CD4-positive, alpha-beta T cell (primary cell): ENCODE data around the gene EMP3. TPM values are rescaled to one million over a fixed set of nuclear protein-coding genes. Genes with fewer than 3 reads are reported as not detected.

Experiments
- ATAC-seq: fragments of 200-7000 bp; cut with Tn5 transposase; one replicate; pipeline ENCODE4 v1.10.0; 2022; ENCODE audit warnings: mild to moderate bottlenecking; ENCODE audit not compliant: poor library complexity
- CTCF ChIA-PET: fragments of 350-600 bp; sonication (Branson Sonifier 250); formaldehyde crosslinking; loops from one replicate; lab custom pipeline; 2021; ENCODE audit warnings: antibody characterized with exemption, inconsistent platforms; lab: Charles Lee
- POLR2A ChIA-PET: fragments of 350-600 bp; sonication (Branson Sonifier 250); formaldehyde crosslinking; loops from one replicate; lab custom pipeline; 2021; ENCODE audit warnings: antibody characterized with exemption, inconsistent platforms; lab: Charles Lee
- DNase-seq, 14 experiments: peaks; one replicate each; pipeline ENCODE4 v3.0.0-alpha.2; 2013 to 2020; ENCODE audit warnings: mixed read lengths in 2 of 14
- H3K27ac ChIP-seq, 2 donors: one replicate each; pipeline versions ENCODE4 v1.5.1 to v1.7.0; 2013; ENCODE audit warnings: low read length in 2 of 2, low read depth in 1 of 2, mild to moderate bottlenecking in 1 of 2
- H3K27me3 ChIP-seq, 2 experiments: 1 replicate in 1 of 2; 2 replicates in 1 of 2; pipeline versions ENCODE4 v1.6.1 to v1.7.0; 2013; ENCODE audit warnings: low read length in 2 of 2, control low read depth in 1 of 2, mild to moderate bottlenecking in 1 of 2, moderate library complexity in 1 of 2; ENCODE audit not compliant: insufficient read depth in 2 of 2, control insufficient read depth in 1 of 2
- H3K36me3 ChIP-seq: one replicate; pipeline ENCODE4 v1.6.1; 2013; ENCODE audit warnings: low read length, control low read depth; ENCODE audit not compliant: insufficient read depth
- H3K4me1 ChIP-seq: one replicate; pipeline ENCODE4 v1.6.1; 2013; ENCODE audit warnings: low read length, control low read depth; ENCODE audit not compliant: insufficient read depth
- H3K4me3 ChIP-seq: one replicate; pipeline ENCODE4 v1.5.1; 2013; ENCODE audit warnings: mild to moderate bottlenecking, low read length, moderate library complexity
- H3K9me3 ChIP-seq, 2 experiments: 1 replicate in 1 of 2; 2 replicates in 1 of 2; pipeline versions ENCODE4 v1.6.1 to v1.7.0; 2013; ENCODE audit warnings: low read length in 2 of 2, mild to moderate bottlenecking in 2 of 2, control low read depth in 1 of 2, moderate library complexity in 1 of 2; ENCODE audit not compliant: control insufficient read depth in 1 of 2, insufficient read depth in 1 of 2
- H3K27ac Mint-ChIP-seq: one replicate; pipeline ENCODE4 v1.8.0; 2020; ENCODE audit warnings: mixed read lengths
- H3K27me3 Mint-ChIP-seq: one replicate; pipeline ENCODE4 v1.8.0; 2021; ENCODE audit warnings: mixed read lengths
- H3K36me3 Mint-ChIP-seq: one replicate; pipeline ENCODE4 v1.8.0; 2021; ENCODE audit warnings: low read depth, mixed read lengths
- H3K4me1 Mint-ChIP-seq: one replicate; pipeline ENCODE4 v1.8.0; 2021; ENCODE audit warnings: low read depth, mixed read lengths
- H3K4me3 Mint-ChIP-seq: one replicate; pipeline ENCODE4 v1.8.0; 2020; ENCODE audit warnings: mild to moderate bottlenecking, mixed read lengths
- H3K9me3 Mint-ChIP-seq: one replicate; pipeline ENCODE4 v1.8.0; 2020; ENCODE audit warnings: mixed read lengths
- intact Hi-C, 2 experiments: fragments of 100-400 bp; cut with DNase I in 1 of 2; cut with micrococcal nuclease in 1 of 2; formaldehyde crosslinking; loops; one replicate each; pipeline versions ENCODE4 v1.15.1 to v1.9.0; 2023 to 2025; cut with DNase I, micrococcal nuclease
- total RNA-seq, 174 experiments: library from RNA in 2 of 174; stranded (reverse) in 2 of 174; gene quantifications; one replicate each; pipeline ENCODE4 v1.2.3 and lab custom pipeline; 2021 to 2026
- TF ChIP-seq, protein P1 (sequence below): fragments of 200-600 bp; IDR thresholded peaks from one replicate; pipeline ENCODE4 v1.8.0; 2022; ENCODE audit warnings: antibody characterized with exemption, mild to moderate bottlenecking

The EMP3 gene
- total RNA-seq, 2 experiments from 2014 or later = 185 to 201 TPM

DNA sequence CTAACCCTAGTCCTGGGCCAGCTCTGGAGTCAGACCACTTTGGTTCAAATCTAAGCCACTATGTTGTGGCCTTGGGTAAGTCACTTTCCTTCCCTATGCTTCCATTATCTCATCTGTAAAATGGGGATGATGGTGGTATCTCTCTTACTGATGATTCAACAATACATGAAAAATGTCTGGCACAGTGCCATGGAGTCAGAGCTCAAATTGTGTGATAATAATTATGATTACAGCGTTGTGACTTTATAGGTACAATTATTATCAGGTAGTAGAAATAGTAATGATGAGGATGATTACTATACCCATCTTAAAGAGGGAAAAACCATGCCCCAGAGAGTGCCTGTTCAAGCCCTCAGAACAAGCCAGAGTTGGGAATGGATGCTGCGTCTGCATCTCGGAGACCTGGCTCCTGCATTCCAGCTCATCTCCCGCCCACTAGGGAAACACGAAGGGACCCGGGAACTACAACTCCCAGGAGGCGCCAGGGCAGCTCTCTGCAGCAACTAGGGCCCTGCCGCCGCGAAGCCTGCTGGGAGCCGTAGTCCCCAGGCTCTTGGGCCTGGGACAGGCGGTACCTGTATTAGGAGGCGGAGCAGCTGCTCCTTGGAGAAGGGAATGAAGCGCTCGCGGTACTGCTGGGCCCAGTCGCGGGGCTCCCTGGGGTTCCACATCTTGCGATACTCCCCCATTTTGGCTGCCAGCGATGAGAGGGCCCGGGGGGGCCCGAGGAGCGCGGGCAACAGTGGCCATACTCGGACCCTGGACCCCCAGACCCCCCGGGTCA lies 37.6 kb downstream of the EMP3 start:
- Histone ChIP-seq H3K36me3 (no peaks in the 10 kb centered on the region), H3K27ac (peak overlapping the region; percentile 77 to 87), H3K4me3 (peak overlapping the region; percentile 94), H3K4me1 (peaks cover 22% of the 10 kb centered on the region), H3K9me3 (no peaks in the 10 kb centered on the region), H3K27me3 (no peaks in the 10 kb centered on the region)
- CTCF ChIA-PET = interaction anchor here (0.9 to 3.0 kb wide), 6 partner anchors 12 to 103 kb away, joined by 3 to 27 read pairs (median 7); partner anchors contain the start of gene KDELR1
- POLR2A ChIA-PET = interaction anchor here (0.6 to 2.9 kb wide), 16 partner anchors 28 to 1762 kb away, joined by 3 to 74 read pairs (median 6); partner anchors contain the start of genes CALM3, CARD8, DBP and EMP3
- intact Hi-C loops = loop anchor here (1.0 to 10.0 kb wide), 11 partner anchors 28 to 1748 kb away; partner anchors contain the start of genes CYTH2 (in 1 of the 2), GRWD1 (in 1 of the 2), GYS1 (in 1 of the 2) and LIG1 (in 1 of the 2)
- ATAC-seq = peak; percentile 58
- H3K36me3 Mint-ChIP-seq = peaks cover 5% of the 10 kb centered on the region
- TF ChIP-seq, protein P1, sequence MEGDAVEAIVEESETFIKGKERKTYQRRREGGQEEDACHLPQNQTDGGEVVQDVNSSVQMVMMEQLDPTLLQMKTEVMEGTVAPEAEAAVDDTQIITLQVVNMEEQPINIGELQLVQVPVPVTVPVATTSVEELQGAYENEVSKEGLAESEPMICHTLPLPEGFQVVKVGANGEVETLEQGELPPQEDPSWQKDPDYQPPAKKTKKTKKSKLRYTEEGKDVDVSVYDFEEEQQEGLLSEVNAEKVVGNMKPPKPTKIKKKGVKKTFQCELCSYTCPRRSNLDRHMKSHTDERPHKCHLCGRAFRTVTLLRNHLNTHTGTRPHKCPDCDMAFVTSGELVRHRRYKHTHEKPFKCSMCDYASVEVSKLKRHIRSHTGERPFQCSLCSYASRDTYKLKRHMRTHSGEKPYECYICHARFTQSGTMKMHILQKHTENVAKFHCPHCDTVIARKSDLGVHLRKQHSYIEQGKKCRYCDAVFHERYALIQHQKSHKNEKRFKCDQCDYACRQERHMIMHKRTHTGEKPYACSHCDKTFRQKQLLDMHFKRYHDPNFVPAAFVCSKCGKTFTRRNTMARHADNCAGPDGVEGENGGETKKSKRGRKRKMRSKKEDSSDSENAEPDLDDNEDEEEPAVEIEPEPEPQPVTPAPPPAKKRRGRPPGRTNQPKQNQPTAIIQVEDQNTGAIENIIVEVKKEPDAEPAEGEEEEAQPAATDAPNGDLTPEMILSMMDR = no peak
- H3K9me3 Mint-ChIP-seq = no peaks in the 10 kb centered on the region
- DNase-seq = peak; percentile 77 to 95 (median 88)
- no peaks in the 10 kb centered on the region for H3K27me3 Mint-ChIP-seq
- peaks cover 17% of the 10 kb centered on the region for H3K4me1 Mint-ChIP-seq
- peak overlapping the region; percentile 90 for H3K27ac Mint-ChIP-seq
- peak overlapping the region; percentile 90 for H3K4me3 Mint-ChIP-seq

DNA sequence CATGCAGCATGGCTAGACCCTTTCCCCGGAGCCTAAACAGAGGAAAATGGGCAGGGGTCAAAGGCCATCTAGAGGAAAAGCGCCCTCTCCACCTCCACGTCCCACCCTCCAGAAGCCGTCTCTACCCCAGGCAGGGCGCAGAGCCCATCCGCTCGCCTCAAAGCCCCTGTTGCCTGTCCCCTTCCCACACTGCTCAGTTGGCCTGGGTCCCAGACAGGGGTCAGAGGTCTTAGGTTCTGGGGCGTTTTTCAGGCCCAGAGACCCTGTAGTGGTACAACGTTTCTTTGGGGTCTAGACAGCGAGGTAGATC lies 38.1 kb downstream of the EMP3 start:
- H3K9me3 Mint-ChIP-seq = no peaks in the 10 kb centered on the region
- Histone ChIP-seq H3K27ac (peak overlapping the region; percentile 77 to 87), H3K4me1 (peaks cover 22% of the 10 kb centered on the region), H3K36me3 (no peaks in the 10 kb centered on the region), H3K9me3 (no peaks in the 10 kb centered on the region), H3K4me3 (peak overlapping the region; percentile 94), H3K27me3 (no peaks in the 10 kb centered on the region)
- TF ChIP-seq, protein P1 = no peak
- peaks cover 17% of the 10 kb centered on the region for H3K4me1 Mint-ChIP-seq
- peaks cover 5% of the 10 kb centered on the region for H3K36me3 Mint-ChIP-seq
- ChIA-PET CTCF (interaction anchor here (0.6 to 3.0 kb wide), 8 partner anchors 12 to 273 kb away, joined by 3 to 27 read pairs (median 5); partner anchors contain the start of gene KDELR1), POLR2A (interaction anchor here (0.8 to 2.9 kb wide), 22 partner anchors 28 to 1763 kb away, joined by 3 to 74 read pairs (median 6); partner anchors contain the start of genes AP2A1, CALM3, CARD8 and DBP)
- H3K4me3 Mint-ChIP-seq = peak overlapping the region; percentile 90
- peak overlapping the region; percentile 90 for H3K27ac Mint-ChIP-seq
- DNase-seq (peak in 4 of 14 experiments; percentile 10 to 45 (median 19)), ATAC-seq (peak; percentile 6)
- intact Hi-C loops = loop anchor here (1.0 to 10.0 kb wide), 11 partner anchors 29 to 1749 kb away; partner anchors contain the start of genes CYTH2 (in 1 of the 2), GRWD1 (in 1 of the 2), GYS1 (in 1 of the 2) and LIG1 (in 1 of the 2)
- no peaks in the 10 kb centered on the region for H3K27me3 Mint-ChIP-seq

DNA sequence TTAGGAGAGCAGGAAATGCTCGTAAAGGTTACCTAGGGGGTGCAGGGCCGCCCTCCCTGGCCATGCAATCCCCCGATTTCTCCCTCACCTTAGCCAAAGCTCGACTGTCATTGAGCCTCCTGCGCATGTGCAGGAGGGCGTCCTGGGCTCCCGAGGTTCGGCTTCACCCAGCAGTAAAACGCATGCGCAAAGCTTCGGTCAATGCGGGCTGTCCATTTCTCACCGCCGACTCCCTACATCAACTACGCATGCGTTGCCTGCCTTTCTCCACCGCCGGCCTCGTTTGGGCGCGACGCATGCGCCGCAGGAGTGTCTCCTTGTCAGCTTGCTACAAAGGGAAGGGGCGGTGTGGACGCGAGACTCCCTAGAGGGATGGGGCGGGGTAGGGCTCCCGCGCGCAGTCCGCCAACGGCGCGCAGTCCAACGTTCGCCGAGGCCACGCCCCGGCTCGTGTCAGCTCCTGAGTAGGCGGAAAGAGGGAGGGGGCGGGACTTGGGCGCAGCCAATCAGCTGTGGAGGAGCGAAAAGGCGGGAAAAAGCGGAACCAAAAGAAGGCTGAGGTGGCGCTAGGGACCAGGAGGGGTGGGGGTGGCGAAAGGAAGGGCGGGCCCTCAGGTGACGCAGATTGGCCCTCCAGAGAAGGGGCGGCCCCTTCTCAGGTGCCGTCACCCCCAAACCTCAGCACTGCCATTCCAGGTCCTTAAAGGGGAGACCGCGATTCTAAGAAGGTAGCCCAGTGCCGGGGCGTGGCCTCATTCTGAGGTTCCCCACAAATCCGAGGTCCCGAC lies 38.7 kb downstream of the EMP3 start, which contains the start of the genes SYNGR4 and TMEM143:
TSS of gene SYNGR4 (plus strand) at position 558 of the 788 bp plus-strand sequence. CDS start 1,476 bp downstream, outside the sequence.
TSS of gene TMEM143 (minus strand) at position 131 of the 788 bp plus-strand sequence. CDS start at position 111, 20 bp downstream.
- Histone ChIP-seq H3K9me3 (no peaks in the 10 kb centered on the region), H3K27me3 (no peaks in the 10 kb centered on the region), H3K4me1 (peaks cover 22% of the 10 kb centered on the region), H3K4me3 (peak within 1 kb of the TSS; percentile 94), H3K36me3 (no peaks in the 10 kb centered on the region), H3K27ac (peak within 1 kb of the TSS; percentile 77 to 87)
- DNase-seq (peak; percentile 96 to 100 (median 98)), ATAC-seq (peak; percentile 86)
- peaks cover 17% of the 10 kb centered on the region for H3K4me1 Mint-ChIP-seq
- H3K27ac Mint-ChIP-seq = peak within 1 kb of the TSS; percentile 90
- peaks cover 5% of the 10 kb centered on the region for H3K36me3 Mint-ChIP-seq
- ChIA-PET CTCF (interaction anchor here (0.6 to 3.0 kb wide), 8 partner anchors 13 to 1182 kb away, joined by 3 to 27 read pairs (median 5); partner anchors contain the start of gene KDELR1), POLR2A (interaction anchor here (0.8 to 2.9 kb wide), 22 partner anchors 27 to 1763 kb away, joined by 3 to 74 read pairs (median 6); partner anchors contain the start of genes AP2A1, CALM3, CARD8 and DBP)
- peak within 1 kb of the TSS; percentile 90 for H3K4me3 Mint-ChIP-seq
- TF ChIP-seq, protein P1 = no peak
- H3K9me3 Mint-ChIP-seq = no peaks in the 10 kb centered on the region
- H3K27me3 Mint-ChIP-seq = no peaks in the 10 kb centered on the region
- intact Hi-C loops = loop anchor here (1.0 to 10.0 kb wide), 12 partner anchors 27 to 1749 kb away; partner anchors contain the start of genes CYTH2 (in 1 of the 2), GRWD1 (in 1 of the 2), GYS1 (in 1 of the 2) and KDELR1 (in 1 of the 2)
